AG10803 (cell line): ENCODE results near the gene MAEA.

Source experiments
- DNase-seq: peaks from one replicate; pipeline ENCODE4 v3.0.0; 2010; ENCODE audit warnings: low read depth
- H3K4me3 ChIP-seq: 2 replicates; pipeline ENCODE4 v1.5.1; 2011; ENCODE audit warnings: mild to moderate bottlenecking, low read length, control low read depth
- CTCF ChIP-seq: conservative IDR thresholded peaks from 2 replicates; pipeline ENCODE4 v1.5.1; 2011; ENCODE audit warnings: mild to moderate bottlenecking, low read length, control low read depth, inconsistent platforms

Gene MAEA

GRCh38 chr4:1376841-1377605 lies 87.3 kb downstream of the MAEA start:
- no peak for DNase-seq
- no peak for TF ChIP-seq CTCF
- H3K4me3 ChIP-seq: no peak overlapping the region

GRCh38 chr4:1377606-1378261 lies 88.0 kb downstream of the MAEA start:
- no peak for DNase-seq
- TF ChIP-seq CTCF: no peak
- H3K4me3 ChIP-seq: no peak overlapping the region

GRCh38 chr4:1378559-1379231 lies 89.0 kb downstream of the MAEA start:
- DNase-seq: no peak
- no peak overlapping the region for H3K4me3 ChIP-seq
- TF ChIP-seq CTCF: no peak

- TF ChIP-seq CTCF: no peak
- no peak for DNase-seq
- H3K4me3 ChIP-seq: no peak overlapping the region
Observed at GRCh38 chr4:1379351-1379781, 89.7 kb downstream of the MAEA start.

- no peak overlapping the region for H3K4me3 ChIP-seq
- DNase-seq: no peak
Observed at GRCh38 chr4:1379801-1380331, 90.2 kb downstream of the MAEA start.

More at GRCh38 chr4:1379801-1380331, 90.2 kb downstream of the MAEA start:
- TF ChIP-seq CTCF: no peak
